ENCODE measurements around the gene SYT7. TPM values are rescaled to one million over a fixed set of nuclear protein-coding genes. Genes with fewer than 3 reads are reported as not detected.

Gene SYT7
- total and polyA plus RNA-seq, 3 donors from 2014 or later, result 5.9 to 9.0 (median 8.7) TPM

DNA sequence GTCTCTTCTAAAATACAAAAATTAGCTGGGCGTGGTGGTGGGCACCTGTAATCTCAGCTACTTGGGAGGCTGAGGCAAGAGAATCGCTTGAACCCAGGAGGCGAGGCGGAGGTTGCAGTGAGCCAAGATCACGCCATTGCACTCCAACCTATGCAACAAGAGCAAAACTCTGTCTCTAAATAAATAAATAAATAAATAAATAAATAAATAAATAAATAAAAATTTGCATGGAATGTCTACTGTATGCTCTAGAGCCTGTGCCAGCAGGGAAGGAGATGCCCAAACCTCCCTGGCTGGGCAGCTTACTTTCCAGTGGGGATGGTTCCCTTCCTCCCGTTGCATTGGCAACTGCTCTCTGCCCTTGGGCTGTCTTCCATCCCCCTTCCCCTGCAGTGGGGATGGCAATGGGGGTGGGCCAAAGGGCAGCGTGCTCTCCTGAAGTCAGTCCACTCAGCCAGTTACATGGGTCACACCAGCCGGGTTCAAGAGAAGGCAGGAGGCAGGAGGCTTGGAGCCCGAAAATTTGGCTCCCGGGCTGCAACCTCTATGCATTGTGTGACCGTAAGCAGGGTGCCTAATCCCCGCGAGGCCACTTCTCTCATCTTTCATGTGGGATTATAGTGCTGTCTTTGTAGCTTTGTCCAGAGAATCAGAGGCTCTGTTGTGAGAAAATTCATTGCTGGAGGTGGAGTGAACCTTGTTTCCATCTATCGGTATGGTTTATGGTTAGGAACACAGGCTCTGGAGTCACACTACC, 73.7 kb downstream of the SYT7 start:
- whole genome bisulfite sequencing, 2 donors, result 77 to 79% methylated on average over 10 to 14 of the region's 14 CpGs
- intact Hi-C loops (cut with DNase I; ENCODE audit: low total_unique reads), result no loop called here
- Histone ChIP-seq H3K4me1 (no peaks in the 10 kb centered on the region), H3K4me3 (no peak overlapping the region), H3K36me3 (ENCODE audit: low read depth, missing control alignments) (no peaks in the 10 kb centered on the region), H3K27ac (no peak overlapping the region), H3K9me3 (no peaks in the 10 kb centered on the region), H3K27me3 (no peaks in the 10 kb centered on the region)
- no peak for TF ChIP-seq POLR2A (IDR thresholded peaks at IDR 0.05)
- TF ChIP-seq, protein P1, sequence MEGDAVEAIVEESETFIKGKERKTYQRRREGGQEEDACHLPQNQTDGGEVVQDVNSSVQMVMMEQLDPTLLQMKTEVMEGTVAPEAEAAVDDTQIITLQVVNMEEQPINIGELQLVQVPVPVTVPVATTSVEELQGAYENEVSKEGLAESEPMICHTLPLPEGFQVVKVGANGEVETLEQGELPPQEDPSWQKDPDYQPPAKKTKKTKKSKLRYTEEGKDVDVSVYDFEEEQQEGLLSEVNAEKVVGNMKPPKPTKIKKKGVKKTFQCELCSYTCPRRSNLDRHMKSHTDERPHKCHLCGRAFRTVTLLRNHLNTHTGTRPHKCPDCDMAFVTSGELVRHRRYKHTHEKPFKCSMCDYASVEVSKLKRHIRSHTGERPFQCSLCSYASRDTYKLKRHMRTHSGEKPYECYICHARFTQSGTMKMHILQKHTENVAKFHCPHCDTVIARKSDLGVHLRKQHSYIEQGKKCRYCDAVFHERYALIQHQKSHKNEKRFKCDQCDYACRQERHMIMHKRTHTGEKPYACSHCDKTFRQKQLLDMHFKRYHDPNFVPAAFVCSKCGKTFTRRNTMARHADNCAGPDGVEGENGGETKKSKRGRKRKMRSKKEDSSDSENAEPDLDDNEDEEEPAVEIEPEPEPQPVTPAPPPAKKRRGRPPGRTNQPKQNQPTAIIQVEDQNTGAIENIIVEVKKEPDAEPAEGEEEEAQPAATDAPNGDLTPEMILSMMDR (IDR thresholded peaks at IDR 0.05), result no peak
- DNase-seq, result no peak

DNA sequence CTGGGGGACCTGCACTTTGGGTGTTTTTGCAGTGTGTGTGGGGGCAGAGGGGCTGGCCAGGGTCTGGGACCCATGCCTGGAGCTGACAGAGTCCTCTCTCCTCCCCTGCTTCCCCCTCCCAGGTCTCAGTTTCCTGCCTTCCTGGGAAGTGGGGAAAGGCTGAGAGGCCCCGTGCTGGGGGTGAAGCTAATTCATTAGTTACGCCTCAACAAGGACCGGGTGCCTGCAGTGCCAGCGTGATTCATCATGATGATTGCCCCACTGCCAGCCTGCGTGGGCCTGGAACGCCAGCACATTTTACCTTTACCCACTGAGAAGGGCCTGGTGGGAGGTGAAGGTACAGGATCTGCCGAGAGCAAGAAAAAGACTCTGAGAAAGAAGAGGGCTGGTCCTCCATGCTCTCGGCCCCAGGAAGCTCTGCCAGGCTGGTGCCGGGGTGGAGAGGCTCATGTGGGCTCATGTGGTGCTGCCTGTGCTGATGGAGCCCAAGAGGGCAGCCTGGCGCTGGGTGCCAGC, 75.2 kb downstream of the SYT7 start:
- Histone ChIP-seq H3K36me3 (ENCODE audit: low read depth, missing control alignments) (no peaks in the 10 kb centered on the region), H3K4me3 (no peak overlapping the region), H3K27ac (no peak overlapping the region), H3K9me3 (no peaks in the 10 kb centered on the region), H3K27me3 (no peaks in the 10 kb centered on the region), H3K4me1 (no peaks in the 10 kb centered on the region)
- DNase-seq, result no peak
- intact Hi-C loops (cut with DNase I; ENCODE audit: low total_unique reads), result no loop called here
- TF ChIP-seq, protein P1 (IDR thresholded peaks at IDR 0.05), result no peak
- no peak for TF ChIP-seq POLR2A (IDR thresholded peaks at IDR 0.05)
- 83% methylated on average over 10 of the region's 10 CpGs for WGBS, 2 donors

DNA sequence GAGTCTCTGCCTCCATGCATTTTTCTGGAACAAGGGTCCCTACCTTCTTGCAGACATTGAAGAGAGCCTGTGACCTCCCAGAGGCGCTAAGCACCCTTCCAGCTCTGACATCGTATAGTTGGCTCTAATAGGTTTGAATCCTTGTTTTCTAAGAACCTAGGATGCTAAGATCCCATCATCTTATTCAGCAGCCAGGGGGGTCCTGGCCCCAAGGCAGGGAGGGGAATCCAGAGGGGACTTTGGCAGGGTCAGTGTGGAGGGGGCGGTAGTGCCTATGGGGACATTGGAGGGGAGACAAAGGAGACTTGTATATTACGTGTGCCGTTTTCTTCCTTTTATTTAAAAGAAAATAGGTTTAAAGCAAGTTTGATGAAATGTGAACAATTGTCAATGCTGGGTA, 75.8 kb downstream of the SYT7 start:
- intact Hi-C loops (cut with DNase I; ENCODE audit: low total_unique reads), result no loop called here
- no peaks in the 10 kb centered on the region for H3K36me3 ChIP-seq (ENCODE audit: low read depth, missing control alignments)
- H3K4me3 ChIP-seq, result no peak overlapping the region
- TF ChIP-seq, protein P1 (IDR thresholded peaks at IDR 0.05), result no peak
- no peak for TF ChIP-seq POLR2A (IDR thresholded peaks at IDR 0.05)
- no peaks in the 10 kb centered on the region for H3K27me3 ChIP-seq
- H3K9me3 ChIP-seq, result no peaks in the 10 kb centered on the region
- H3K4me1 ChIP-seq, result no peaks in the 10 kb centered on the region
- WGBS, 2 donors, result 90 to 94% methylated on average over 5 of the region's 5 CpGs
- no peak for DNase-seq
- no peak overlapping the region for H3K27ac ChIP-seq

DNA sequence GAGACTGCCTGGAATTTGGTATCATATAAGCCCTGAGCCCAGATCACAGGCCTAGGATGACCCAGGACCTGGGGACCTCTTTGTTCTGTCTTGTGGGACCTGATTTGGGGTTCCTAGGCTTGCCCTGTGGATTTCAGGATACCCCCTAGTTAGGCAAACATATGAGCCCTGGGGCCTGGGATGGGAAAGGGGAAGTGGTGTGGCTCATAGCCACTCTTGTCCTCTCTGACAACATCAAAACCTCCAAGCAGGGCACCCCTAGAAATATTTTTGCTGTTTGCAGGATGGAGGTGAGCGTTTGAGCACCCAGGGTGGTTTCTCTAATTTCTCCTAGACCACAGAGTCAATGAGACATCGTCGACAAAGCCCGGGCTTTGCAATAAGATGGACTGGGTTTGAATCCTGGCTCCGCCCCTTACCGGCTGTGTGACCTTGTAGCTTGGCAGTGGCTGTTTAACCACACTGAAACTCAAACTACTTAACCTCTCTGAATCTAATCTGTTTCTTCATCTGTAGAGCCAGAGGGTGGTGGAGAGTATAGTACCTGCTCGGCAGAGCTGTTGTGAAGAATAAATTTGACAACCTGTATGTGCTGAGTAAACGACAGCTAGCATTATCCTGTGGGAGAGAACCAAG, 77.6 kb downstream of the SYT7 start:
- no peaks in the 10 kb centered on the region for H3K36me3 ChIP-seq (ENCODE audit: low read depth, missing control alignments)
- H3K27me3 ChIP-seq, result no peaks in the 10 kb centered on the region
- no peak overlapping the region for H3K4me3 ChIP-seq
- WGBS, 2 donors, result 83 to 93% methylated on average over 8 of the region's 8 CpGs
- H3K27ac ChIP-seq, result no peak overlapping the region
- no peaks in the 10 kb centered on the region for H3K4me1 ChIP-seq
- H3K9me3 ChIP-seq, result no peaks in the 10 kb centered on the region
- intact Hi-C loops (cut with DNase I; ENCODE audit: low total_unique reads), result no loop called here
- DNase-seq, result no peak
- TF ChIP-seq, protein P1 (IDR thresholded peaks at IDR 0.05), result no peak
- no peak for TF ChIP-seq POLR2A (IDR thresholded peaks at IDR 0.05)

Data from testis (tissue), 3 donors.